Hematopoietic multipotent progenitor cell (in vitro differentiated cells): ENCODE data around the gene MTX1. TPM values are rescaled to one million over a fixed set of nuclear protein-coding genes. Genes with fewer than 3 reads are reported as not detected.
"Not testable (repeated sequence)": the region's sequence is repeated elsewhere in the genome, so short reads cannot be mapped to it uniquely, and the experiment has no call there.

Experiments used
- DNase-seq, 3 donors: peaks; one replicate each; pipeline ENCODE4 v3.0.0-alpha.2; 2011 to 2015; ENCODE audit warnings: low read depth in 2 of 3, low spot score in 2 of 3
- total RNA-seq: library from RNA; depleted of rRNA; stranded (reverse); fragments of >200 nt; gene quantifications from one replicate; pipeline ENCODE4 v1.2.3, GENCODE V29; 2012

Gene MTX1, protein sequence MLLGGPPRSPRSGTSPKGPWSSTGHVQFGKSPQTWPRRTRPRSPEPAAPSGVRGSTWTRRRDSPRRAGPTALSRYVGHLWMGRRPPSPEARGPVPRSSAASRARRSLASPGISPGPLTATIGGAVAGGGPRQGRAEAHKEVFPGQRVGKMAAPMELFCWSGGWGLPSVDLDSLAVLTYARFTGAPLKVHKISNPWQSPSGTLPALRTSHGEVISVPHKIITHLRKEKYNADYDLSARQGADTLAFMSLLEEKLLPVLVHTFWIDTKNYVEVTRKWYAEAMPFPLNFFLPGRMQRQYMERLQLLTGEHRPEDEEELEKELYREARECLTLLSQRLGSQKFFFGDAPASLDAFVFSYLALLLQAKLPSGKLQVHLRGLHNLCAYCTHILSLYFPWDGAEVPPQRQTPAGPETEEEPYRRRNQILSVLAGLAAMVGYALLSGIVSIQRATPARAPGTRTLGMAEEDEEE
- total RNA-seq, result 70.3 TPM

GRCh38 chr1:155208541-155209311 lies at the start of gene MTX1:
Gene MTX1, plus strand, starts transcription at chr1:155208695. Its CDS starts 110 bp downstream, at chr1:155208805.
- DNase-seq, result peak; percentile 71 to 93 (median 90)

GRCh38 chr1:155158991-155159390 lies 49.5 kb upstream of the MTX1 start:
- no peak for DNase-seq

GRCh38 chr1:155160128-155160527 lies 48.4 kb upstream of the MTX1 start:
- DNase-seq, result no peak

DNA sequence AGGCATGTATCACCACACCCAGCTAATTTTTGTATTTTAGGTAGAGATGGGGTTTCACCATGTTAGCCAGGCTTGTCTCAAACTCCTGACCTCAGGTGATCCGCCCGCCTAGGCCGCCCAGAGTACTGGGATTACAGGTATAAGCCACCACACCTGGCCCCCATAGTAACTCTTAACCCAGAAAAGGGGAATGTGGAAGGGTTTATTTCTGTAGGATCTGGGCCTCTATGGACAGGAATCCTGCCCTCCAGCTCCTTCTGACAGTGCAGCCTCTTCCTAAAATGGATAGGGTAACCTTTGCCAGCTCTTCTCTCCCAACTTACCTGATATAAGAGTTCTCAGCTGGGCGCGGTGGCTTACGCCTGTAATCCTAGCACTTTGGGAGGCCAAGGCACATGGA lies 45.9 kb upstream of the MTX1 start:
- not testable (repeated sequence) for DNase-seq

DNA sequence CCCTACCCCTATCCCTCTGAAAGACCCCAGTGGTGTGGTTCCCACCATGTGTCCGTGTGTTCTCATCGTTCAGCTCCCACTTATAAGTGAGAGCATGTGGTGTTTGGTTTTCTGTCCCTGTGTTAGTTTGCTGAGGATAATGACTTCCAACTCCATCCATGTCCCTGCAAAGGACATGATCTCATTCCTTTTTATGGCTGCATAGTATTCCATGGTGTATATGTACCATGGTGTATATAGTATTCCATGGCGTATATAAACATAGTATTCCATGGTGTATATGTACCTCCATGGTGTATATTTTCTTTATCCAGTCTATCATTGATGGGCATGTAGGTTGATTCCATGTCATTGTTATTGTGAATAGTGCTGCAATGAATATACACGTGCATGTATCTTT lies 44.7 kb upstream of the MTX1 start:
- not testable (repeated sequence) for DNase-seq

- not testable (repeated sequence) for DNase-seq
These were observed 43.9 kb upstream of the MTX1 start for GRCh38 chr1:155164625-155165024.

- DNase-seq, result no peak
These were observed 42.4 kb upstream of the MTX1 start for GRCh38 chr1:155166051-155166470.

- DNase-seq, result peak in 2 of 3 donors; percentile 92 to 96
These were observed 41.9 kb upstream of the MTX1 start for GRCh38 chr1:155166471-155167165.

- peak; percentile 79 to 92 (median 84) for DNase-seq
These were observed 41.1 kb upstream of the MTX1 start for GRCh38 chr1:155167166-155168104.

- DNase-seq, result not testable (repeated sequence)
These were observed 40.4 kb upstream of the MTX1 start for GRCh38 chr1:155168105-155168445.

DNA sequence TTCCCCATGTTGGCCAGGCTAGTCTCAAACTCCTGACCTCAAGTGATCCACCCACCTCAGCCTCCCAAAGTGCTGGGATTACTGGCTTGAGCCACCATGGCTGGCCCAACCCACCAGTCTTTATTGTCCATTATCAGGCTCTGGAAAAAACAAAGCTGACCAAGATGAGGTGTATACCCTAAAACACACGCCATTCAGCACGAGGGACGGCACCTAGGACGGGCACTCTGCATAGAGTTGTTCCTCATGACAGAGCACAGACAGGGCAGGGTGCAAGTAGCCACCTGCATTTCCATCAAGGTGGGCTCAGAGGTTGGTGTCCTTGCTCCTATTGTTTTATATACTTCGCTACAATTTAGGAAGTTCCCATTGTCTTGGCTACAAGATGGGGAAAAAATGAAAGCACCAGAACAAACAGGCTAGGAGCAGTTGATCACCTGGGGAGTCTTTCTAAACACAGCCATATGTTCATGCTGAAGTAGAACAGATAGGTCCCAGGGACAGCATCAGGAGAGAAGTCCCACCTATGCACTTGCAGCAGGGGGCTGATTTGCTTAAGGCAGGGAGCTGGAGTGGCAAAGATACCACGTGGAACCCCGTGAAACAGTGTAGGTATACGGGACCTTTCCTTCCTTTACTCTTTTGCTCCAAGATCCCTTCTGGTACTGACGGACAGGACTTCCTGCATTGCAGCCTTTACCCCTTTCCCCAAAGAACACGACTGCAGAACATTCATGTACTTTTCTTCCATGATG lies 39.9 kb upstream of the MTX1 start:
- DNase-seq, result no peak

DNA sequence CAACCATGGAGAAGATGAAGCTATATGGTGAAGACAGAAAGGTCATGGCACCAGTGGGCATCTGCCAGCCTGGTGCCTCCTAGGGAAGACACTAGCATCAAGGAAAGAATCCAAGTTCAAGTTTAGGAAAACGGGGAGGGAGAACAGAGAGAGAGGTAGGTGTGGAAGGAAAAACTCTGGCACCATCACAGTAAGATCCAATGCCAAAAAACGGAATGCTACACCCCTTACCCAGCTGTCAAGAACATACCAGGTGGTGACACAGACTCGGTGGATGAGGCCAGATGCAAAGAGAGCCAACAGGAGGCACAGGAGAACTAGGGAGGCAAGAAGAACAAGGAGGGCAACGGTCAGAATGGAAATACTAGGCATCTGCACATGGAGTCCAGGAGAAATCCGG lies 39.0 kb upstream of the MTX1 start:
- DNase-seq, result no peak

- no peak for DNase-seq
These were observed 38.3 kb upstream of the MTX1 start for GRCh38 chr1:155170101-155170785.

GRCh38 chr1:155170806-155171205 lies 37.7 kb upstream of the MTX1 start:
- no peak for DNase-seq

DNA sequence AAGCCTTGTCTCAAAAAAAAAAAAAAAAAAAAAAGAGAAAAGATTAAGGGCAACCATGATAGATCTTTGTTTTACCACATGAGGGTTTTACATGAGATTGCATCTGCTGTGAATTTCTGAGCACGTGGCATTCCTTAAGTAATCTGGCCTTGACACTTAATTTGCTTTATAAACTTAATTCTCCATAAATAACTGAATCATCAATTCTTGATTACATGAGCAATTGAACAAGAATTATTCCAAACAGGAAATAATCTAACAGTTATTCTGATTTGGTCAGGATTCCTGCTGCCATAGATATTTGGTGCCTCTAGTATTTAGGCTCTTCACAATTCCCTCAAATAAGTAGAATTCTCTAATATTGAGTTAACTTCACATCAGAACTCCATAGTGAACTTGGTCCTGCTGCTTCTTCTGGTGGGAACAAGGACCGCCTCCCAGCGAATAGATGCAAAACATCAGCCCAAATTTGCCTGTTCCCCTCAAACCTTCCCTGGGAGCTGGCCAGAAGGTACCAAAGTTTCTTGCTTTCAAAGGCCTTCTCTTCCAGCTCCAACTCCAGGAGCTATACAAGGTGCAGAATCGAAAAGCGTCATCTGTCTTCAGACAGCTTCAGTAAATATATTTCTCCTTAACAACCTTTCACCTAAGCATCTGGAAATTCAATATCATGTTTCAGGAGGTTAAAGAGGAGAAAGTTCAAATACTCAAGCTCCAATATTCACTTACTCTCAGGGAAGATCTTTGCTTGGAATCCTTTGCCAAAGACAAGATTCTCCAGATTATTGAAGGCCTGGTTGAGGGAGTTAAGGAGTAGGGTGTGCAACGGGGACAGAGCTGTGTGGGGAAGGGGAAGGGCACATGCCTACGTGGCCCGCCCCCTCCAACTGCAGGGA lies 36.4 kb upstream of the MTX1 start:
- no peak for DNase-seq

DNA sequence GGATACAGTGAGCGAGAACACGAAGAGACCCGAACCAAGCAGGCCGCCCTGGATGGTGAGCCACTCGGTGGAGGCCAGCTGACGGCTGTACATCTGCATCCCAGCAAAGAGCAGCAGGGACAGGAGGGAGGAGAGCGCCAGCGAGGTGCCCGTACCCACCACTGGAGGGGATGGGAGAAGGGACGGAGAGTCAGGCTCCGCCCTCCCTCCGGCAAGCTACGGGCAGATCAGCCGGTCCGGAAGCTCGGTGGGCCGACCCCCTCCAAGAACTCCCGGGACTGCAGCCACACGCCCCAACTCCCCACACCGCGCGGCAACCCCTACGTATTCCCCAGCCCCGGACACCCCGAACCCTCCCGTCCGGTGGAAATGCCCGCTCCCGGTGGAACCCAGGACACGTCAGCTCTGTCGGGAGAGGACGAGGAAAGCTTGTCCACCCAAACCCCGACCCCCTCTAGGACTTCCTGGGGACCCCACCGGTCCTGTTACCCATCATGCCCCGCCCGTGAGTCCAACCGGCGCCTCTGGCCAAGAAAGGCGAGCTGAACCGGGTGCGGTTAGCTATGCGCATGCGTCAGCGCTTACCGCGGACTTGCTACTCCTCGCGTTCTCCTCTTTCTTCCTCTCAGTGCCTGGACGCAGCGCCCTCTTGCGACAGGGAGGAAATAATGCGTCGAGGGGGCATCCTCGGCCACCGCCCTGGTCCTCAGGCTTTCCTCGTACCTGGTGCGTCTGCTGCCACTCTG lies 35.6 kb upstream of the MTX1 start, which contains the start of gene KRTCAP2:
KRTCAP2 (minus strand) TSS at position 573 of the 746 bp plus-strand sequence; CDS start at position 493, 80 bp downstream.
- DNase-seq, result peak; percentile 91 to 98 (median 95)
